Fibroblast of gingiva (primary cell): ENCODE data around the gene CDK14.
"Not testable (repeated sequence)": the region's sequence is repeated elsewhere in the genome, so short reads cannot be mapped to it uniquely, and the experiment has no call there.

ENCODE experiments used
- DNase-seq: peaks from one replicate; pipeline ENCODE4 v3.0.0-alpha.2; 2011; ENCODE audit warnings: low read depth

Gene CDK14

GRCh38 chr7:90900628-90901356 is 304.7 kb downstream of the CDK14 start:
- DNase-seq: no peak

- DNase-seq: no peak
These were observed 307.7 kb downstream of the CDK14 start for GRCh38 chr7:90903841-90904240.

GRCh38 chr7:90910136-90910535 is 314.0 kb downstream of the CDK14 start:
- no peak for DNase-seq

GRCh38 chr7:90916319-90916718 is 320.2 kb downstream of the CDK14 start:
- DNase-seq: no peak

DNA sequence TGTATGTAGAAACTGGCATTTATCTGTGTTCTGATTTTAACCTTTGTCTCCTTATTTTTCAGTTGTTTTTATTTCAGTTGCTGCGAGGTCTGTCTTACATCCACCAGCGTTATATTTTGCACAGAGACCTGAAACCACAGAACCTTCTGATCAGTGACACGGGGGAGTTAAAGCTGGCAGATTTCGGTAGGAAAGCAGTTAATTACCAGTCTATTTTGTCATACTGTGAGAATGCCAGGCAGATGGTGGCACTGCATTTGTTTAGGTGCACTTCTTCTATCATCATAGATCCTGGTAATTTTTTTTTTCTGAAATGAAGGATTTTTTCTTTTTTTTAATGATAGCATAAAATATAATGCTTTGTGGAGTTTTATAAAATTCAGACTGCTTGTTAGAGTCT is 321.4 kb downstream of the CDK14 start:
- no peak for DNase-seq

DNA sequence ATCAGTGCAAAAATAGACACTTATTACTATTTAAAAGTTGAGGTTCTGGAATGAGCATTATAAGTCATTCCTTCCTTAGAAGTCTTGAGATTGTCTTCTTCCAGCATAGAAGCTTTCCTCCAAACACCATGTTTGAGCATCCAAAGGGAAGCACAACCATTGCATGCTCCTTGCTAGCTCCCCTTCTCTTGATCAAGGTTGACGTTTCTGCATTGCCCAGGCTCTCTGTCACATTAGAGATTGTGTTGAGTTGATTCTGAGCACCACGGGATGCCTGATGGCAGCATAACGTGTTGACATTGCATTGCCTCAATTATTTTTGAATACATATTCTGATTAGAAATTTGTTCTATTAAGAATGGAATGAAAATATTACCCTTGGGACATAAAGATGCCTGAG is 322.2 kb downstream of the CDK14 start:
- DNase-seq: no peak

DNA sequence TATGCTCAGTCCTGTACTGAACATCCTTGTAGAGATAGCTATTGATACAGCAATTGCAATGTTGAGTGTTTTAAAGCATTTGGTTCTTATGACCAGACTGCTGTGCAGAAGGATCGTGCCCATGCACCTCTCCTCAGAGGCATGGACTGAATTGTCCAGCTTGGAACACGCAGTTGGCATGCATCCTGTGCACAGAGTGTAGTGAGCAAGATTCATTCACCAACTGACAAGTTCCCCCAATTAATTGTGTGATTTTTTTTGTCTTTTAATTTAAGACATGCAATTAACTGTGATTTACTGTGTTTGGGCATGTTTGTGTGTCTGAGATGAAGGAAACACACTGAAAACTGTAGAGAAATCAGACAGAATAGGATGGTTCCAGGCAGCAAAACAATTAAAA is 323.7 kb downstream of the CDK14 start:
- DNase-seq: no peak

DNA sequence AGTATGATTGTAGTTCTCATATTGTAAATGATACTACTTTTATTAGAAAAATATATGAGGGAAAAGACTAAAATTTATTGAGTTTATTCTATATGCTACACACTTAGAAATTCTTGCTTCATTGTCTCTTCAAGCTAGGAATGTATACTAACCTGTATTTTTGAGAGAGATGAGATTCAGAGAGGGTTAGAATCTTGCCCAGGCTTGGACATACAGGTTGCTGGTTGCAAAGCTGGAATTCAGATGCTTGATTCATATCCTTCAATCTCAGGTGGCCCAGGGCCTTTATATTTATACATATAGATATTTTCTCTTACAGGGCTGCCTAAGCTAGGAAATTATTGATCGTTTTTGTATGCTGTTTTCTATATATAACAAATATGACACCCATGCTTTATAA is 324.2 kb downstream of the CDK14 start:
- no peak for DNase-seq

DNA sequence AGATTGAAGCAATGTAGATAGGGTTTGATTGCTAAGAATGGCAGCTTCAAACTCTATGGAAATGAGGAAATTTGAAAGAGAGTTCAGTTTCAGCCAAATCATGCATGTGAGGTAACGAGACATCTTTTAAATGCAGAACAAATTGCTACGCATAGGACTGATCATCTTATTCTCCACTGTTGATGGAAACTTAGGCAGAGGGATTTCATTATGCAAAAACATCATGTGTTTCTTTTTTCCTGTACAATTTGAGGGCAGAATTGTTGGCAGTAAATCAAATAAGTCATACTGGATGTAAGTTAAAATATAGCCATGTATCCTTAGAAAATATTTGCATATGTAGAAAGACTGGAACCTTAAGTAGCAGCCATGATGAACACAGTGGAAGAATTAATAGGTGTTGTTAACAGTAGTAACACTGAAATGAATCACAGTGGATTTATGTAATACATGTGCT is 327.4 kb downstream of the CDK14 start:
- DNase-seq: no peak

DNA sequence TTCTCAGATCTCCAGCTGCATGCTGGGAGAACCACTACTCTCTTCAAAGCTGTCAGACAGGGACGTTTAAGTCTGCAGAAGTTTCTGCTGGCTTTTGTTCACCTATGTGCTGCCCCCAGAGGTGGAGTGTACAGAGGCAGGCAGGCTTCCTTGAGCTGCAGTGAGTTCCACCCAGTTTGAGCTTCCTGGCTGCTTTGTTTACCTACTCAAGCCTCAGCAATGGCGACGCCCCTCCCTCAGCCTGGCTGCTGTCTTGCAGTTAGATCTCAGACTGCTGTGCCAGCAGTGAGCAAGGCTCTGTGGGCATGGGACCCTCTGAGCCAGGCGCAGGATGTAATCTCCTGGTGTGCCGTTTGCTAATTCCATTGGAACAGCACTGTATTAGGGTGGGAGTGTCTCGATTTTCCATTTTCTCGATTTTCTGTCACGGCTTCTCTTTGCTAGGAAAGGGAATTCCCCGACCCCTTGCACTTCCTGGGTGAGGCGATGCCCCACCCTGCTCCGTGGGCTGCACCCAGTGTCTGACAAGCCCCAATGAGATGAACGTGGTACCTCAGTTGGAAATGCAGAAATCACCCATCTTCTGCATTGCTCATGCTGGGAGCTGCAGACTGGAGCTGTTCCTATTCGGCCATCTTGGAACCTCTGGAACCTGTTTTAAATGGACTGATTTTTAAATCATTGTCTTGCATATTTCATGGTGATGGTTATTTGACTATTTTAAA is 332.7 kb downstream of the CDK14 start:
- not testable (repeated sequence) for DNase-seq

DNA sequence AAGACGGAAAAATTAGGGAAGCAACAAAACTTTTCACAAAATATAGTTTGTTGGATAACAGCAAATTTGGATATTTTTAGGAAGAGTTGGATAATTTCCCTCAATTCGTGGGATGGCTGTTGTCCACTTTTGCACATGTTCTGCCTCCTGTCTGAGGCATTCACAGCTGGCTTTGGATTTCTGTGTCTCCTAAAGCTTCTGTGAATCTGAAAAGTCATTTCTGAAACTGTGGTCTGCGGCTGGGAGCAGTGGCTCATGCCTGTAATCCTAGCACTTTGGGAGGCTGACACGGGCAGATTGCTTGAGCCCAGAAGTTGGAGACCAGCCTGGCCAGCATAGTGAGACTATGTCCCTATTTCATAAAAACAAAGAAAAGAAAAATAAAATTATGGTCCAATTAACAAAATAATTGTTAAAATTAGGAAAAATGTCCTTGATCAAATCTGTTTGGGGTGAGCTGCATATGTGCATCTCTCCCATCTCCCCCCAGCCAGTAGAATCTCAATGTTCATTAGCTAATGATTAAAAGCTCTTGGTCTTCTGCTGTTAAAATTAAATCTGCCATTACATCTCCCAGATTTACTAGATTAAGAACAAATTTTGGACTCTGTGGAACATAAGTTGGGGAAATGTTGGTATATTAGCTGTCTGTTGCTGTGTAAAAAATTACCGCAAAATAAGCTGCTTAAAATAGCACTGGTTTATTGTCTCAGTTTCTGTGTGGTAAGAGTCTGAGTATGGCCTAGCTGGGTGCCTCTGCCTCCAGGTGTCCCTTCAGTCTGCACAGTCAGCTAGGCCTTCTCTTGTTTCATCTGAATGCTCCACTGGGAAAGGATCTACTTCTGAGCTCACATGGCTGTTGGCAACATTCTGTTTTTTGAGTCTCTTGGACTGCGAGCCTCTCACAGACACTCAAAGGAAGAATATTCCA is 336.1 kb downstream of the CDK14 start:
- no peak for DNase-seq

DNA sequence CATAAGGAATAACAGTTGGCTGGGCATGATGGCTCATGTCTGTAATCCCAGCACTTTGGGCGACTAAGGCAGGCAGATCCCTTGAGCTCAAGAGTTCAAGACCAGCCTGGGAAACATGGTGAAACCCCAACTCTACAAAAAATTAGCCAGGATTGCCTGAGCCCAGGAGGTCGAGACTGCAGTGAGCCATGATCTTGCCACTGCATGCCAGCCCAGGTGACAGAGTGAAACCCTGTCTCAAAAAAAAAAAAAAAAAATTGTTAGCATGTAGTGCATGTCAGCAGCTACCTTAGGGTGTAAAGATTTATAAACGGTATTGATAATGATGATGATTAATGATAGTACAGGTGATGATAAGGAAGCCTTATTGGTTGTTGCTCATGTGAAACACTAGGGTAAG is 336.9 kb downstream of the CDK14 start:
- no peak for DNase-seq

DNA sequence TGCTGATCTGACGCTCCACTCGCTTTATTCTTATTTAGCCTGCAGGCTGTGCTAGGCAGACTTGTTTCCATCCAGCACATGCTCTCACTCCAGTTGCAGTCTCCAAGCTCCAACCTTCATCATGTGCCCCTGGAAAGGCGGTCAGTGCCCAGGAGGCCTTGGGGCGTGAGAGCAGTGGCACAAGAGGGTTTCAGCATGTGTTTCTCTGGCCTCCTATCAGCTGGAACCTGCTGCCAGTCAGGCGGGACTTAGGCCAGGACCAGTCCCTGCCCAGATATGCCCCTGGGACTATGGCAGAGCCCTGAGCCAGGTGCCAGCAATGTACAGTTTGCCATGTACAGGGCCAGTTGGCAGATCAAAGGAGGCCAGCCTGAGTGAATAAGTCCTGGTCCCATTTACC is 337.9 kb downstream of the CDK14 start:
- DNase-seq: no peak

GRCh38 chr7:90938371-90938770 is 342.2 kb downstream of the CDK14 start:
- no peak for DNase-seq

DNA sequence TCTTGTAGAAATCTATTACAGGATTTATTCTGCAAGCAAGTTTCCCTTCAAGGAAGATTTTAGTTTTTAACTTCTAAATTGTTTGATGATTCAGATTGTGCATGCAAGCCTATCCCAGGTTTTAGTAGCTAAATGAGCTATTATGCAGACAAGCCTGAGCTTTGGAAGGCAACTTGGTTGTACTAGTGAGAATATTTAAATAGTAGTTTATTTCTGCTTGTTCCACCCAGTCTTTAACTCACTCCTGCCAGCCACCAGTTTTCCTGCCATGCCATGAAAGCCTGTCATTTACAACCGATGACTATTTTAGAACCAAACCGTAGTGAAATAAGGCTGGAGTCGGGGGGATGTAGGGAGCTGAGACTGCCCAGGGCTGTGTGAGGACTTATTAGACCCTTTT is 343.5 kb downstream of the CDK14 start:
- DNase-seq: no peak

DNA sequence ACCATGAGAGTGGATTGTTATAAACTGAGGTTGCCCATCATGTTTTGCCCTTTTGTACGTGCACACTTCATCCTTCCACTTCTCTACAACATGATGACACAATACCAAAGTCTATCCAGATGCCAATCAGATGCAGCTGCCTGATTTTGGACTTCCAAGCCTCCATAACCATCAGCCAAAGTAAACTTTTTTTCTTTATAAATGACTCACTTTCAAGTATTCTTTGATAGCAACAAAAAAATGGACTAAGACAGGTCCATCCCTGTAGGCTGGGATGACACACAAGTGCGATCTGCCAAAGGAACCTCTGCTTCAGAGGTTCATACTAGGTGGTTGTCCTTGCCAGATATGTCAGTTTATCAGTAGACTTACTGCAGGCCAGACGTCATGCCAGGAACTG is 347.9 kb downstream of the CDK14 start:
- no peak for DNase-seq

DNA sequence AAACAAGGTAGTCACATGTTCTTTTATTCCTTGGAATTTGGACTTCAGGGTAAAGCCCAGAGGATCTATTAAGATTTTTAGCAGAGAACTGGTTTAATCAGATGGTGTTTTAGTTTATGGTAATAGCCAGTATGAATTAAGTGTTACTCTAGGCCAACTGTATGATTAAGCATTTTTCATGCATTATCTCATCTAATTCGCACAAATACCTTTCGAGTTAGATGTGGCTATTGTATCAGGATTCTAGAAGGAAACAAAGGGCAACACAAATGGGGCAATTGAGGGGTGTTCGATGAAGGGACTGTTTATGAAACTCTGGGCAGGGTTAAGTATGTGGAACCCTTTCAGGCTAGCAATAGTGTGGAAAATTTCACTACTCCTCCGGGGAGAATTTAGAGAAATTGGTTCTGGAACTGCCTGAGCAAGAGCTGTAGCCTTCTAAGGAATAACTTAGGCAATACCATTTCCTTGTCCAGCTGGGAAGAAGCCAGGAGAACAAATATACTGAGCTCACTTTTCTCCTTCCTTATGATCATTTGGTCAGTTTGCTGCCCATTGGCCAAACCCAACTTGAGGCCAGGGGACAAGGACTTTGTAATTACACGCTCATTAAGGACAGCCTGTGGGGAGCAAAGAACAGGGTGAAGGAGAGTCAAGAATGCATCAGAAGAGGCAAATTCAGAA is 349.1 kb downstream of the CDK14 start:
- peak; percentile 76 for DNase-seq

- no peak for DNase-seq
These were observed 350.8 kb downstream of the CDK14 start for GRCh38 chr7:90946730-90947501.

- DNase-seq: no peak
These were observed 352.0 kb downstream of the CDK14 start for GRCh38 chr7:90948085-90948484.

DNA sequence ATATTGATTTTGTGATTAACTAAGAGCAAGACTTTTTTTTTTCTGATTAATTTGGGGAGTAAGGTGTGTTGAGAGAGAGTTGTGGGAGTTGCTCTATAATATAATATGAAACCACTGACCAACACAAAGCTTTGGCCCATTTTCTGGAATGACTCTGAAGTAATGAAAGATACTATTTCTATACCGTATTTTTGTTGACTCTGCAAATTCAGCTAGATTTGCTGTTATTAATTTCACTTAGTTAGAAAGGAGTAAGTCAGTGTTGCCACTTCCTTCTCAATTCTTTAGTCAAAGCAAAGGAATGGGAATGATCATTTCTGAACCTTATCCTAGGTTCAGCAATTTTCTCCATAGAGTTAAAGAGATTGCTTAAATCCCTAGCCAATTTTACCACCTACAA is 355.1 kb downstream of the CDK14 start:
- DNase-seq: no peak
